IMR-90 (cell line): ENCODE measurements around the gene NDUFA5. TPM values are rescaled to one million over a fixed set of nuclear protein-coding genes. Genes with fewer than 3 reads are reported as not detected.

Experiments used
- ATAC-seq: fragments of 200-7000 bp; cut with Tn5 transposase; 2 replicates; pipeline ENCODE4 v1.9.1; 2020; ENCODE audit warnings: low read depth, mild to moderate bottlenecking, moderate library complexity
- BruUV-seq: library from RNA; stranded (reverse); fragments of 400-500 nt; replicated peaks from 2 replicates; lab custom pipeline; 2021; lab: Mats Ljungman, UMichigan
- CTCF ChIA-PET: fragments of 300-600 bp; formaldehyde crosslinking; extraction: SDS; loops from one replicate; lab custom pipeline; 2021; ENCODE audit warnings: antibody characterized with exemption; lab: Yijun Ruan, JAX
- POLR2A ChIA-PET: fragments of 300-600 bp; sonication (Branson Sonifier 250); formaldehyde crosslinking; loops from one replicate; lab custom pipeline; 2022; ENCODE audit warnings: antibody characterized with exemption; ENCODE audit not compliant: unreplicated experiment; lab: Charles Lee
- DNase-seq: peaks from one replicate; pipeline ENCODE4 v3.0.0; 2013
- H2AFZ ChIP-seq: replicated peaks from 2 replicates; pipeline ENCODE3; 2013; ENCODE audit warnings: low read length, mild to moderate bottlenecking; ENCODE audit not compliant: poor library complexity
- H2AK5ac ChIP-seq: 2 replicates; pipeline ENCODE4 v1.6.1; 2013; ENCODE audit warnings: low read depth, low read length, inconsistent platforms
- H2AK9ac ChIP-seq: replicated peaks from 2 replicates; pipeline ENCODE3; 2013; ENCODE audit warnings: mild to moderate bottlenecking, low read depth, low read length, moderate library complexity; ENCODE audit not compliant: poor library complexity
- H2BK120ac ChIP-seq: 2 replicates; pipeline ENCODE4 v1.6.1; 2013; ENCODE audit warnings: low read depth, low read length, inconsistent platforms
- H2BK15ac ChIP-seq: 3 replicates; pipeline ENCODE4 v1.6.1; 2013; ENCODE audit warnings: low read depth, low read length, inconsistent platforms
- H2BK20ac ChIP-seq: 2 replicates; pipeline ENCODE4 v1.6.1; 2013; ENCODE audit warnings: low read depth, mild to moderate bottlenecking, inconsistent platforms, low read length, moderate library complexity
- H2BK5ac ChIP-seq: 2 replicates; pipeline ENCODE4 v1.6.1; 2013; ENCODE audit warnings: mild to moderate bottlenecking, low read depth, low read length, inconsistent platforms; ENCODE audit not compliant: poor library complexity, severe bottlenecking
- H3K14ac ChIP-seq: replicated peaks from 2 replicates; pipeline ENCODE4 v1.6.1; 2013; ENCODE audit warnings: low read depth, low read length, inconsistent platforms
- H3K18ac ChIP-seq: 2 replicates; pipeline ENCODE4 v1.6.1; 2013; ENCODE audit warnings: low read depth, low read length, control low read depth
- H3K23ac ChIP-seq: 2 replicates; pipeline ENCODE4 v1.6.1; 2013; ENCODE audit warnings: low read depth, low read length, inconsistent platforms
- H3K27ac ChIP-seq: 2 replicates; pipeline ENCODE4 v1.5.1; 2013; ENCODE audit warnings: mild to moderate bottlenecking, control low read depth, low read length; ENCODE audit not compliant: insufficient read depth
- H3K27me3 ChIP-seq: 2 replicates; pipeline ENCODE4 v1.6.1; 2013; ENCODE audit warnings: low read length; ENCODE audit not compliant: control insufficient read depth, insufficient read depth
- H3K36me3 ChIP-seq: 2 replicates; pipeline ENCODE4 v1.6.1; 2013; ENCODE audit warnings: low read length, mixed read lengths; ENCODE audit not compliant: control insufficient read depth, insufficient read depth
- H3K4ac ChIP-seq: 2 replicates; pipeline ENCODE4 v1.6.1; 2013; ENCODE audit warnings: low read depth, low read length, inconsistent platforms
- H3K4me1 ChIP-seq: 2 replicates; pipeline ENCODE4 v1.6.1; 2013; ENCODE audit warnings: low read length, mixed read lengths; ENCODE audit not compliant: control insufficient read depth, insufficient read depth
- H3K4me2 ChIP-seq: 2 replicates; pipeline ENCODE4 v1.6.1; 2013; ENCODE audit warnings: low read depth, mild to moderate bottlenecking, control low read depth, low read length, moderate library complexity
- H3K4me3 ChIP-seq: 2 replicates; pipeline ENCODE4 v1.5.1; 2013; ENCODE audit warnings: low read depth, mild to moderate bottlenecking, control low read depth, low read length, moderate library complexity; ENCODE audit not compliant: insufficient read depth
- H3K56ac ChIP-seq: 2 replicates; pipeline ENCODE4 v1.6.1; 2013; ENCODE audit warnings: low read length, inconsistent platforms; ENCODE audit not compliant: insufficient read depth; ENCODE audit errors: extremely low read depth
- H3K79me1 ChIP-seq, 2 experiments: 2 replicates each; pipeline ENCODE4 v1.6.1; 2013; ENCODE audit warnings: low read length in 2 of 2, inconsistent platforms in 1 of 2, low read depth in 1 of 2
- H3K9ac ChIP-seq: 2 replicates; pipeline ENCODE4 v1.6.1; 2013; ENCODE audit warnings: low read depth, low read length, control low read depth
- H3K9me1 ChIP-seq: 2 replicates; pipeline ENCODE4 v1.6.1; 2013; ENCODE audit warnings: low read length, inconsistent platforms; ENCODE audit not compliant: insufficient read depth
- H3K9me3 ChIP-seq: 2 replicates; pipeline ENCODE4 v1.6.1; 2013; ENCODE audit warnings: low read length; ENCODE audit not compliant: control insufficient read depth, insufficient read depth
- H4K20me1 ChIP-seq: 2 replicates; pipeline ENCODE4 v1.6.1; 2013; ENCODE audit warnings: low read length, inconsistent platforms; ENCODE audit not compliant: insufficient read depth
- H4K5ac ChIP-seq: 2 replicates; pipeline ENCODE4 v1.6.1; 2013; ENCODE audit warnings: mild to moderate bottlenecking, low read depth, low read length, control low read depth
- H4K8ac ChIP-seq, 2 experiments: 2 replicates each; pipeline ENCODE4 v1.6.1; 2013; ENCODE audit warnings: low read depth in 2 of 2, low read length in 2 of 2, control low read depth in 1 of 2, inconsistent platforms in 1 of 2
- H4K91ac ChIP-seq: 2 replicates; pipeline ENCODE4 v1.6.1; 2013; ENCODE audit warnings: low read depth, low read length, inconsistent platforms; ENCODE audit not compliant: insufficient read depth
- CTCF ChIP-seq: conservative IDR thresholded peaks from 2 replicates; pipeline ENCODE4 v1.5.1; 2012; ENCODE audit warnings: mild to moderate bottlenecking, low read depth, low read length, improper control_type of control experiment
- MAFK ChIP-seq: IDR thresholded peaks from 2 replicates; pipeline ENCODE4 v1.6.1; 2012; ENCODE audit warnings: low read depth, low read length, improper control_type of control experiment
- MXI1 ChIP-seq: IDR thresholded peaks from 2 replicates; pipeline ENCODE4 v1.6.1; 2012; ENCODE audit warnings: low read depth, mild to moderate bottlenecking, low read length, moderate library complexity, borderline replicate concordance
- NFE2L2 ChIP-seq: fragments of 150-350 bp; IDR thresholded peaks from 2 replicates; pipeline ENCODE4 v1.6.1; 2016; ENCODE audit warnings: low read depth, mild to moderate bottlenecking, low read length
- RCOR1 ChIP-seq: IDR thresholded peaks from 2 replicates; pipeline ENCODE4 v1.6.1; 2012; ENCODE audit warnings: mild to moderate bottlenecking, low read length, improper control_type of control experiment; ENCODE audit not compliant: insufficient replicate concordance
- WGBS, 2 experiments: methylation state at CpG; one replicate each; pipeline versions ENCODE4 v1.1.5 to v1.1.7; 2013; ENCODE audit warnings: missing lambda C conversion rate in 2 of 2; ENCODE audit not compliant: insufficient read length in 1 of 2; ENCODE audit errors: extremely low coverage in 2 of 2; 5-methylcytosine and 5-hydroxymethylcytosine counted together
- dilution Hi-C: fragments of 300-500 bp; cut with HindIII; formaldehyde crosslinking; loops from one replicate; pipeline ENCODE4 v1.14.3; 2018; ENCODE audit warnings: low sequenced_read_pairs; ENCODE audit not compliant: unreplicated experiment
- in situ Hi-C: fragments of 300-500 bp; cut with MboI; formaldehyde crosslinking; loops from 3 replicates; pipeline ENCODE4 v1.14.3; 2019; ENCODE audit warnings: low sequenced_read_pairs, inconsistent platforms, mixed read lengths
- intact Hi-C: fragments of 100-400 bp; cut with micrococcal nuclease; formaldehyde crosslinking; loops from 2 replicates; pipeline ENCODE4 v1.10.0; 2022
- polyA plus RNA-seq, 3 experiments: library from polyadenylated mRNA; depleted of rRNA; stranded (reverse); fragments of >200 nt; gene quantifications; 2 replicates each; pipeline ENCODE4 v1.2.3, GENCODE V29; 2012; ENCODE audit warnings: low replicate concordance in 1 of 3
- total RNA-seq: library from RNA; depleted of rRNA; stranded (reverse); fragments of >200 nt; gene quantifications from 2 replicates; pipeline ENCODE4 v1.2.3, GENCODE V29; 2012

Gene NDUFA5
- total and polyA plus RNA-seq, 2 of the 4 experiments (the other 2 are of a cell fraction), result 2.9 to 12.1 TPM

GRCh38 chr7:123538189-123538714 lies 19.4 kb downstream of the NDUFA5 start (continued):
- TF ChIP-seq MAFK, result no peak; the same call in 1 of the 2 replicates

GRCh38 chr7:123537026-123537642 lies 20.5 kb downstream of the NDUFA5 start:
- TF ChIP-seq RCOR1, result no peak
- TF ChIP-seq CTCF, result peak; percentile 41
- TF ChIP-seq MXI1, result no peak
- TF ChIP-seq NFE2L2, result no peak
- H2BK120ac ChIP-seq, result no peak overlapping the region
- no peak overlapping the region for H3K4me3 ChIP-seq
- no peaks in the 10 kb centered on the region for H3K79me1 ChIP-seq
- no peak overlapping the region for H4K91ac ChIP-seq
- no TSS peak for BruUV-seq
- no peak overlapping the region for H2BK20ac ChIP-seq
- in situ Hi-C loops, result no loop called here
- ATAC-seq (no peak), DNase-seq (peak; percentile 22)
- WGBS, 2 experiments, result 100% methylated on average over 2 of the region's 3 CpGs; no CpG with 5 or more reads in 1 of the 2 experiments
- H3K4ac ChIP-seq, result no peak overlapping the region
- no peak overlapping the region for H2AFZ ChIP-seq
- no peaks in the 10 kb centered on the region for H3K9me1 ChIP-seq
- H3K27me3 ChIP-seq, result no peaks in the 10 kb centered on the region
- peaks cover 5% of the 10 kb centered on the region; the same call in 1 of the 2 replicates for H3K4me1 ChIP-seq
- ChIA-PET CTCF (interaction anchor here (0.6 kb wide), 1 partner anchor 21 kb away, joined by 3 read pairs; the partner anchor contains the start of gene NDUFA5), POLR2A (no interaction called here)
- no peak overlapping the region for H3K9ac ChIP-seq
- no peak overlapping the region for H2AK9ac ChIP-seq
- no peak overlapping the region for H2AK5ac ChIP-seq
- dilution Hi-C loops, result no loop called here
- no peak overlapping the region for H3K23ac ChIP-seq
- H3K14ac ChIP-seq, result no peak overlapping the region
- no peaks in the 10 kb centered on the region for H4K20me1 ChIP-seq
- no peak overlapping the region for H4K8ac ChIP-seq
- H3K18ac ChIP-seq, result no peak overlapping the region
- no peaks in the 10 kb centered on the region for H3K36me3 ChIP-seq
- H3K56ac ChIP-seq, result no peak overlapping the region
- intact Hi-C loops, result loop anchor here (2.0 kb wide), 1 partner anchor 42 kb away; no protein-coding TSS in a partner anchor
- no peak overlapping the region for H2BK15ac ChIP-seq
- H3K27ac ChIP-seq, result no peak overlapping the region
- H2BK5ac ChIP-seq, result no peak overlapping the region
- no peaks in the 10 kb centered on the region for H3K9me3 ChIP-seq
- H4K5ac ChIP-seq, result no peak overlapping the region
- H3K4me2 ChIP-seq, result no peak overlapping the region
